Gastrocnemius medialis (tissue), 4 donors: ENCODE measurements around the gene SLAMF1.

Experiments
- POLR2A ChIP-seq, 2 donors: fragments of 450-650 bp; IDR thresholded peaks; one replicate each; pipeline ENCODE4 v1.6.1; 2017; ENCODE audit warnings: antibody characterized with exemption in 2 of 2, mild to moderate bottlenecking in 2 of 2, moderate library complexity in 2 of 2
- TF ChIP-seq, protein P1 (sequence below), 5 experiments: fragments of 450-650 bp in 3 of 5; fragments of 200-600 bp in 2 of 5; sonication (generic) in 2 of 5; IDR thresholded peaks in 4 of 5; conservative IDR thresholded peaks in 1 of 5; 1 replicate in 4 of 5; 2 replicates in 1 of 5; pipeline ENCODE4 v1.5.1; 2016 to 2019; ENCODE audit warnings: antibody characterized with exemption in 5 of 5, mild to moderate bottlenecking in 3 of 5, moderate library complexity in 3 of 5

GRCh38 chr1:160608057-160608456 lies 38.8 kb downstream of the SLAMF1 start:
- TF ChIP-seq, protein P1, sequence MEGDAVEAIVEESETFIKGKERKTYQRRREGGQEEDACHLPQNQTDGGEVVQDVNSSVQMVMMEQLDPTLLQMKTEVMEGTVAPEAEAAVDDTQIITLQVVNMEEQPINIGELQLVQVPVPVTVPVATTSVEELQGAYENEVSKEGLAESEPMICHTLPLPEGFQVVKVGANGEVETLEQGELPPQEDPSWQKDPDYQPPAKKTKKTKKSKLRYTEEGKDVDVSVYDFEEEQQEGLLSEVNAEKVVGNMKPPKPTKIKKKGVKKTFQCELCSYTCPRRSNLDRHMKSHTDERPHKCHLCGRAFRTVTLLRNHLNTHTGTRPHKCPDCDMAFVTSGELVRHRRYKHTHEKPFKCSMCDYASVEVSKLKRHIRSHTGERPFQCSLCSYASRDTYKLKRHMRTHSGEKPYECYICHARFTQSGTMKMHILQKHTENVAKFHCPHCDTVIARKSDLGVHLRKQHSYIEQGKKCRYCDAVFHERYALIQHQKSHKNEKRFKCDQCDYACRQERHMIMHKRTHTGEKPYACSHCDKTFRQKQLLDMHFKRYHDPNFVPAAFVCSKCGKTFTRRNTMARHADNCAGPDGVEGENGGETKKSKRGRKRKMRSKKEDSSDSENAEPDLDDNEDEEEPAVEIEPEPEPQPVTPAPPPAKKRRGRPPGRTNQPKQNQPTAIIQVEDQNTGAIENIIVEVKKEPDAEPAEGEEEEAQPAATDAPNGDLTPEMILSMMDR (IDR thresholded peaks at IDR 0.05 in 4 of 5, conservative IDR thresholded peaks at IDR 0.05 in 1 of 5), result no peak
- TF ChIP-seq POLR2A (IDR thresholded peaks at IDR 0.05), result no peak
